Esophagus mucosa (tissue), 1 donor: ENCODE results near the gene JAZF1. TPM values are rescaled to one million over a fixed set of nuclear protein-coding genes. Genes with fewer than 3 reads are reported as not detected.

Source experiments
- ATAC-seq: fragments of 200-7000 bp; cut with Tn5 transposase; one replicate; pipeline ENCODE4 v1.9.1; 2020
- total RNA-seq: library from RNA; stranded (reverse); gene quantifications from one replicate; pipeline ENCODE4 v1.2.4, GENCODE V29; 2023
- donor health status: DM: yes; HTN: yes; CAD: no.

JAZF1 gene
- 3.1 TPM for total RNA-seq

DNA sequence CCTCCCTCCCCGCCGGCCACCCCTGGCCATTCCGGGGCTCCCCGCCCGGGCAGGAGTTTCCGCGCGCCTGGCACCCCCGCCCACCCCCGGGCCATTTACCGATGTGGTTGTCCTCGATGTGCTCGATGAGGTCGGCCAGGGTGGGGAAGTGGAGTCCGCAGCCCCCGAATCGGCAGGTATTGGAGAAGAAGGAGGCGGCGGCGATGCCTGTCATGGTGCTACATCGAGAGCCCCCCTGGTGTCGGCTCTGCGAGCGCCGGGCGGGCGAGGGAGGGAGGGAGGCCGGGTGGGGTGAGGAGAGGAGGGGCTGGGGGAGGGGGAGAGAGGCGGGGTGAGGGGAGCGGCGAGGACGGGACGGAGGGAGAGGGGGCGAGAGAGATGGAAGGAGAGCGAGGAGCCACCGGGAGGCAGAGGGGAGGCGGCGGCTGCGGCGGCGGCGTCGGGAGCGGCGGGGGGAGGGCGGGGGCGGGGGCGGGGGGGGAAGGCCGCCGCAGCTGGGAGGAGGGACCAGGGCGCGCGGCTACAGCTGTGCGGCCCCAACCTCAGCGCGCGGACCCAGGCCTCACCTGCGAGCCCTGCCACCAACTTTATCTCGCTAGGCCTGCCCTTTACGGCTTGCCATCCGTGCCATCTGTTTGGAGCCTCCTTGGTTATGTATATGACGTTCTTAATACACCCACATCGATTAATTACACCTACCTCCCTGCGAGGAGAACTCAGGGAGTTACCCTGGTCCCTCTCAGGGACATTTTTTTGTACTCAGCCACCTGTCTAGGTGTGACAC, at the start of gene JAZF1:
Gene JAZF1, minus strand, starts transcription at position 432 of the 784 bp plus-strand sequence.
- ATAC-seq: peak; percentile 31

- no peak for ATAC-seq
Measured at GRCh38 chr7:28230261-28230660, 49.7 kb upstream of the JAZF1 start.

- no peak for ATAC-seq
Measured at GRCh38 chr7:28228396-28228795, 47.8 kb upstream of the JAZF1 start.

DNA sequence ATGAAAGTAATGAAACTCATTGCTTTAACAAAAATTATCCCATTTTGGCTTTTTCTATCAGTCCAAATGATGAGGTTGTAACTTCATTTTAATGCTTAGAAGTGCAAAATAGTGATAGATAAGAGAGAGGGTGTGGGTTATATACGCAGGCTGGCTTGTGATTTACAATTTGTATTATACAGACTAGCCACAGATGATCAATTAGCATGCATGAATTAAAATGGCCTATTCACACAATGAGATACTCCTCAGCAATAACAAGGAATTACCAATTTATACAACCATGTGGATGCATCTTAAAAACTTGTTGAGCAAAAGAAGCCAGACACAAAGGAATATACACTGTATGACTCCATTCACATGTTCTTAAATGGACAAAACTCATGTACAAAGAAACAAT, 45.4 kb upstream of the JAZF1 start:
- no peak for ATAC-seq

DNA sequence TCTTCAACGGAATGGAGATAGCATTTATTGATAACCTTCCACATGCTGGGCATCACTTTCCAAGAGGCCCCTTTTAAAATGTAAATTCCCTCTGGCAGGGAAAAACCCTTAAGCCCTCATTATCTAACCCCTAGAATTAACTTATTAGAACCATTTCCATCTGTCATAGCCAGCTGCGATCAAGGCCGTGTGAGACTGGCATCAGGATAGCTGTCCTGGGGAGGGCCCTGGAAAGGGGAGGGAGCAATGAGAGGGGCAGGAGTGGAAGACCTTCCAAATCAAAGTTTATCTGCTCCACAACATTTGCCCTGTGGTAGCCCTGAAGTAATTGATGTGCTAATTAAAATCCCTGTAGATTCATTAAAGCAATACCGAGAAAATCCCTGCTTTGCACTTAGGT, 45.0 kb upstream of the JAZF1 start:
- ATAC-seq: no peak

DNA sequence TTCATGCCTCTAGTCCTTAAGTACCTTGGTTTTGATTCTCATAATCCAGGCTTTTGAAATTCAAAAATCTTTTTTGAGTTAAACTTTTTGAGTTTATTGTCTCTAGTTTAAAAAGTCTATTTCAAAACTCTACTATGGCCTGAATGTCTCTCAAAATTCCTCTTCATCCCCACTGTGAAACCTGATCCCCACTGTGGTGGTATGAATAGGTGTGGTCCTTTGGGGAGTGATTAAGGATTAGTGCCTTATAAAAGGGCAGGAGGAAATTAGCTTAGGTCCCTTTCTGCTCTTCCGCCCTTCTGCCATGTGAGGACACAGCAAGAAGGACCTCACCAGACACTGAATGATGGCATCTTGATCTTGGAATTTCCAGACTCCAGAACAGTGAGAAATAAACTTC, 44.1 kb upstream of the JAZF1 start:
- no peak for ATAC-seq

GRCh38 chr7:28224172-28224571, 43.6 kb upstream of the JAZF1 start:
- no peak for ATAC-seq

- no peak for ATAC-seq
Measured at GRCh38 chr7:28222636-28223035, 42.0 kb upstream of the JAZF1 start.

DNA sequence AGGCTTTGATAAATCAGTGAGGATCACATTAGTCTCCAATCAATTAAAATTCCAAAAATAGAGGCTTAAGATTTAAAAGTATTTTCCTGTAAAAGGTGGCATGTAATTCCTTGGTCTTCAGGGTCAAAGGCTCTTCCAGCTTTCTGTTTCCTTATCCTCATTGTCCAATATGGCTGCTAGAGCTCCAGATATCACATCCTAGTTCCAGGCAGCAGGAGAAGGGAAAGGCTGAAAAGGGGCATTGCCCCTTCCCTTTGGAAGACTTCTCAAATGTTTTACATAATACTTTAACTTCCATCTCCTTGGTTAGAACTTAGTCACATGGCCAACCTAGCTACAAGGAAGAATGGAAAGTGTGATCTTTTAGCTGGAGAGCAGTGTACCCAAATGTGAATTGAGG, 39.2 kb upstream of the JAZF1 start:
- no peak for ATAC-seq

- ATAC-seq: no peak
Measured at GRCh38 chr7:28217143-28217542, 36.5 kb upstream of the JAZF1 start.

DNA sequence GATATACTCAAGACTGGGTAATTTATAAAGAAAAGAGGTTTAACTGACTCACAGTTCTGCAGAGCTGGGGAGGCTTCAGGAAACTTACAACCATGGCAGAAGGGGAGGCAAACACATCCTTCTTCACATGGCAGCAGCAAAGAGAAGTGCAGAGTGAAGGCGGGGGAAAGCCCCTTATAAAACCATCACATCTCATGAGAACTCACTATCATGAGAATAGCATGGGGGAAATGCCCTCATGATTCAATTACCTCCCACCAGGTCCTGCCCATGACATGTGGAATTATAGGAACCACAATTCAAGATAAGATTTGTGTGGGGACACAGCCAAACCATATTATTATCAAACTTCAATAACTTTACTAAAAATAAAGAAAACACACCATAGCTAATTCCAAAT, 30.4 kb upstream of the JAZF1 start:
- ATAC-seq: no peak

- ATAC-seq: no peak
Measured at GRCh38 chr7:28208506-28208905, 27.9 kb upstream of the JAZF1 start.

DNA sequence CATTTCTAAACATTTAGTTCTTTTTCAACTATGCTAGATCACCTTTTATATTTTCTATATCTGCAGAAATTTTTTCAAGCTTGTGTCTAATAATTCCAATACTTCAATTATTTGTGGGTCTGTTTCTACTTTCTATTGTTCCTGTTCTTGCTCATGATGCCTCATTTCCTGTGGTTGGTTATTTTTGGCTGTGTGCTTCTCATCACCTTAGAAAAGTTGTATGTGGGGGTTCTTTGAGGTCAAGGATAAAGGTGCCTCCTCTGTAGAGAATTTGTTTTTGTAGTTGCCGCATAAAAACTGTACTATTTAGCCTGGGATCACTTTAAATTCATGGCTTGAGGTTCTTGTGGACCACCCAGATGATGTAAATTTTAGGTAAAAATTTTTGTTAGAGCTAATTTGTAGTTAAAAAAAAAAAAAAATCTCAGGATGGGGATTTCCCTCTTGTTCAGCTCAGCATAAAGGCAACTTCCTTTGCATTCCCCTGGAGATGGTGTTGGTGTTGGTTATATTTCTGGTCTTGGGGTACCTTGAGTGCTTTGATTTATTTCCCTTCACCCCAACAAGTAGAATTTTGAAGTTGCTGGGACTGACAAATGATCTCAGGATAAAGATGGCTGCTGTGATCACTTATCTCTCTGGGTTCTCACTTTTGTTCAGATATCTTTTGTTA, 27.0 kb upstream of the JAZF1 start:
- no peak for ATAC-seq

GRCh38 chr7:28205506-28205905, 24.9 kb upstream of the JAZF1 start:
- ATAC-seq: no peak

DNA sequence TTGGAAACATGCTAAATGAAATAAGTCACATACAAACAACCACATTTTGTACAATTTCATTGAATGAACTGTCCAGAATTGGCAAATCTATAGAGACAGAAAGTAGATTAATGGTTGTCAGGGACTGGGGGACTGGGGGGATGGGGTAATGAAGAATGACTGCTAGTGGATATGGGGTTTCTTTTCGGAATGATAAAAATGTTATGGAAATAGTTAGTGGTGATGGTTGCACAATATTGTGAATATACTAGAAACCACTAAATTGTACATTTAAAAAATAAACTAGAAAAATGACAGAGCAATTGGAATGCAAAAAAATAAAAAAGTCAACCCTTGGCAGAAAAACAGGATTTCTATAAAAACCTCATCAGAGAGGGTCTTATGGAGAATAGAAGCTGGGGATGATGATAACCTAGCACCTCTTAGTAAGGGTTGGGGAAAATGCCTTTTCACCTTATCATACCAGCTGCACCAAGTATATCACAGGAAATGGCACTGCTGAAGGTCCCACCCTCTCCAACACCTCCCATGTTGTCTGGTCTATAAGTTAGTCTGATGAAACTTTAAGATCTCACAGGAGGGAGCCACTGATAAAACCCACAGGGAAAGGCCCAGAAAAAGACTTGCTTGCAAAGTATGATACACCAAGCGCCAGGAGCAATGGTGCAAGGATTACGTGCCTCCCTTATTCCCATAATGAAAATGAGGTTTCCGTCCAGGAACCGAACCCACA, 23.1 kb upstream of the JAZF1 start:
- no peak for ATAC-seq

DNA sequence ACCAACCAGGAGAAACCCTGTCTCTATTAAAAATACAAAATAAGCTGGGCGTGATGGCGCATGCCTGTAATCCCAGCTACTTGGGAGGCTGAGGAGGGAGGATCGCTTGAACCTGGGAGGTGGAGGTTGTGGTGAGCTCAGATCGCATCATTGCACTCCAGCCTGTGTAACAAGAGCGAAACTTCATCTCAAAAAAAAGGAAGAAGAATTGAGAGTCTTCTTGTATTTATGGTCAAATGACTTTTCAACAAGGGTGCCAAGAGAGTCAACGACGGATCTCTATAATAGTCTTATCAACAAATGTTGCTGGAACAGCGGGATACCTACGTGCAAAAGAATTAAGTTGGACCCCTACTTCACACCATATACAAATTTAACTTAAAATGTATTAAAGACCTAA, 21.6 kb upstream of the JAZF1 start:
- no peak for ATAC-seq

GRCh38 chr7:28201131-28201530, 20.5 kb upstream of the JAZF1 start:
- ATAC-seq: no peak

DNA sequence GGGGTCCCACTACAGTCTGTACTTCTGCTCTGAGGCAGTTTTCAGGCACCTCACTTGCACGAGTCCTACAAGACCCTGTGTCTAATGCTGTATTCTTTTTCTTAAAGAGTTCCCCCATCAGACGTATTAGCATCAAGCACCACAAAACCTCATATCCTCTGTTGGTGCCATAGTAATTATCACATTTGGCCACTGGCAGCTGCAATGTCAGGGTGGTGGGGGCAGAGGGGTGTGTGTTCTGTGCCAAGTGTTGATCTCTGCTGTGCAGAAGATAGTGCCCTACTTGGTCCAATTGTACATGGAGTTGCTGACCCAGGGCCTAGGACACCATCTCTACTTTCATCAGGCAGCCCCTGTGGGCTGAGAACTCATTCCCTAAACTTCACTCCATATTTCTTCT, 20.0 kb upstream of the JAZF1 start:
- ATAC-seq: no peak

DNA sequence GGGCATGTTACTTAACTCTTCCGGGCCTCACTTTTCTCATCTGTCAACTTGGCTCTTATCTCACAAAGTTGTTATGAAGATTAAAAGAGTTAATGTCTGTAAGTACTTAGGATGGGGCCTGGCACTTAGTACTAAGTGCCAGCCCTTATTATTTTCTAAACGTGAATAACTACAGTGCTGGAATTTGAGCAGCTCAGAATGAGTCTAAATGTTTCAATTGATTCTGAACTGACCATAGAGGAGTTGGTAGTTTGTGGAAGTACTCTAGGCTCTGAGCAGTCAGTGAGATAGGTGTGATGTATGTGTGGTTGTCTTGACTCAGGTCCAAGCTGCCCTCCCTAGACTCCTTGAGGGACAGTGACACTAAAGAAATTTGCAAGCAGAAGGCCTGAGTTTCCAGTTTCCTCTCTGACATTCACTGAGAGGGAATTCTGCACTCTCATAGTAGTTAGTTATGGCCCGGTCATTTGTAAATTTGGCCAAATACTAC, 18.5 kb upstream of the JAZF1 start:
- ATAC-seq: no peak

- ATAC-seq: no peak
Measured at GRCh38 chr7:28195910-28196620, 15.5 kb upstream of the JAZF1 start.

- ATAC-seq: no peak
Measured at GRCh38 chr7:28192786-28193585, 12.4 kb upstream of the JAZF1 start.

DNA sequence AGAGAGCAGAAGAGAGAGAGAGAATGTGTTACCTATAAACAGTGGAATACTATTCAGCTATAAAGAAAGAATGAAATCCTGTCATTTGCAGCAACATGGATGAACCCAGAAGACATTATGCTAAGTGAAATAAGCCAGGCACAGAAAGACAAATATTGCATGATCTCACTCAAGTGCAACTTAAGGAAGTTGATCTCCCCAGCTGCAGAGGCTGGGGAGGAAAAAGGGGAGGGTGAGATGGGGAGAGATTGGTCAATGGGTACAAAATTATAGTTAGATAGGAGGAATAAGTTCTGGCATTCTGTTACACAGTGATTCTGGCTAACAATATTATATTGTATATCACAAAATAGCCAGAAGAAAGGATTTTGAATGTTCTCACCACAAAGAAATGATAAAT, 11.2 kb upstream of the JAZF1 start:
- no peak for ATAC-seq
